OCI-LY1 (cell line): ENCODE results near the gene LRRC25.

Experiments
- EZH2 ChIP-seq: fragments of 200-600 bp; sonication (generic), shearing (Covaris generic); IDR thresholded peaks from 2 replicates; pipeline ENCODE4 v1.8.0; 2017; ENCODE audit warnings: borderline replicate concordance, mixed run types, mild to moderate bottlenecking, antibody characterized with exemption, low read length, moderate library complexity, mixed read lengths
- TF ChIP-seq, protein P1 (sequence below): fragments of 200-600 bp; sonication (generic), shearing (Covaris generic); IDR thresholded peaks from 2 replicates; pipeline ENCODE4 v1.5.1; 2017; ENCODE audit warnings: mild to moderate bottlenecking, antibody characterized with exemption, low read length, moderate library complexity, mixed read lengths

DNA sequence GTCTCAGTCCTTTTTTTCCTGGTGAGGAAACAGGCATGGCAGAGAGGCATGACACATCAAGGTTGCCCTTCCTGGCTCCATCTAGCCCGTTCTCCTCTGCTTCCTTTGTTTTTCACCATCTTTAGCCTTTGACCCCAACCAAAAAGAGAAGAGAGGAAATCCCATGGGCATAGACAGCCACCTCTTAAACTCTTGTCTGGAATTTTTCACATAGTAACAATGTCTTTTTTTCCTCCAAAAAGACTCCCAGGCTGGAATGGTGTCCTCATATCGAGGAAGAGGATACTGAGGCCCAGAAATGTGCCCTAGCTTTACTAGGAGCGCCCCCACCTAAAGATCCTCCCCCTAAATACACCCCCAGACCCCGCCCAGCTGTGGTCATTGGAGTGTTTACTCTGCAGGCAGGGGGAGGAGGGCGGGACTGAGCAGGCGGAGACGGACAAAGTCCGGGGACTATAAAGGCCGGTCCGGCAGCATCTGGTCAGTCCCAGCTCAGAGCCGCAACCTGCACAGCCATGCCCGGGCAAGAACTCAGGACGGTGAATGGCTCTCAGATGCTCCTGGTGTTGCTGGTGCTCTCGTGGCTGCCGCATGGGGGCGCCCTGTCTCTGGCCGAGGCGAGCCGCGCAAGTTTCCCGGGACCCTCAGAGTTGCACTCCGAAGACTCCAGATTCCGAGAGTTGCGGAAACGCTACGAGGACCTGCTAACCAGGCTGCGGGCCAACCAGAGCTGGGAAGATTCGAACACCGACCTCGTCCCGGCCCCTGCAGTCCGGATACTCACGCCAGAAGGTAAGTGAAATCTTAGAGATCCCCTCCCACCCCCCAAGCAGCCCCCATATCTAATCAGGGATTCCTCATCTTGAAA lies 11.5 kb downstream of the LRRC25 start, which contains the start of gene GDF15:
- TF ChIP-seq, protein P1, sequence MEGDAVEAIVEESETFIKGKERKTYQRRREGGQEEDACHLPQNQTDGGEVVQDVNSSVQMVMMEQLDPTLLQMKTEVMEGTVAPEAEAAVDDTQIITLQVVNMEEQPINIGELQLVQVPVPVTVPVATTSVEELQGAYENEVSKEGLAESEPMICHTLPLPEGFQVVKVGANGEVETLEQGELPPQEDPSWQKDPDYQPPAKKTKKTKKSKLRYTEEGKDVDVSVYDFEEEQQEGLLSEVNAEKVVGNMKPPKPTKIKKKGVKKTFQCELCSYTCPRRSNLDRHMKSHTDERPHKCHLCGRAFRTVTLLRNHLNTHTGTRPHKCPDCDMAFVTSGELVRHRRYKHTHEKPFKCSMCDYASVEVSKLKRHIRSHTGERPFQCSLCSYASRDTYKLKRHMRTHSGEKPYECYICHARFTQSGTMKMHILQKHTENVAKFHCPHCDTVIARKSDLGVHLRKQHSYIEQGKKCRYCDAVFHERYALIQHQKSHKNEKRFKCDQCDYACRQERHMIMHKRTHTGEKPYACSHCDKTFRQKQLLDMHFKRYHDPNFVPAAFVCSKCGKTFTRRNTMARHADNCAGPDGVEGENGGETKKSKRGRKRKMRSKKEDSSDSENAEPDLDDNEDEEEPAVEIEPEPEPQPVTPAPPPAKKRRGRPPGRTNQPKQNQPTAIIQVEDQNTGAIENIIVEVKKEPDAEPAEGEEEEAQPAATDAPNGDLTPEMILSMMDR: peak; percentile 73
- TF ChIP-seq EZH2: no peak
